GM12875 (cell line): ENCODE results near the gene ITGA11.

Source experiments
- H3K4me3 ChIP-seq: one replicate; pipeline ENCODE4 v1.5.1; 2011; ENCODE audit warnings: low read depth, low read length, control low read depth
- TF ChIP-seq, protein P1 (sequence below): IDR thresholded peaks from 2 replicates; pipeline ENCODE4 v1.5.1; 2011; ENCODE audit warnings: low read depth, mild to moderate bottlenecking, control low read depth, inconsistent platforms, low read length, moderate library complexity, borderline replicate concordance; ENCODE audit not compliant: insufficient read depth

Gene ITGA11

DNA sequence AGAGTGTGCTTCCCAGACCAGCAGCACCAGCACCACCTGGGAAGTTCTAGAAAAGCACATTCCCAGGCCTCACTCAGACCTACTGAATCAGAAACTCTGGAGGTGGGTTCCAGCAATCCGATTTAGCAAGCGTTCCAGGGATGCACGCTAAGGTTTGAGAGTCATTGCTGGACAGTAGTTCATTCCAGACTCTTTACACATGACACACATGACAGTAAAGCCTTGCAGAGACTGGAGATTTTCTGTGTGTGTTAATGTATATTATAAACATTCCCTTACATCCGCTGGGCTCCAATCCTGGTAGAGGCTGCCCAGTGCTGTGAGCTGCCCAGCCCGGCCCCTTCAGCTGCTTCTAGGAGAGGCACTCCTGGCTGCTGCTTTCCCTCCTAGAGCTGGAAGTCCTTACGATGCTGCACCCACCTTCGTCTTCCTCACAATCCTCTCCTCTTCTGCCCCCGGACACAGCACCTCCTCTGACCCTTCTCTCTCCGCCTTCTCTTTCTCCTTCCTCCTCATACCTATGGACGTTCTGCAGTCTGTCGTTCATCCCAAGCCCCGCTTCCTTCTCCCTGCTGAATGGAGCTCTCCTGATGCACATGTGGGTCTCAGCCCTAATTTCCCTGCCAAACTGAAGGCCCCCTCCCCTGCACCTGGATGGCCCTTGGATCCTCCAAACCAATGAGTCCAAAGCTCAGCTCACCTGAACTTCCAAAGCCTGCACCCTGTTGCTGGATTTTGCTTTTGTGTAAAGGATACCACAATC is 44.4 kb downstream of the ITGA11 start:
- TF ChIP-seq, protein P1, sequence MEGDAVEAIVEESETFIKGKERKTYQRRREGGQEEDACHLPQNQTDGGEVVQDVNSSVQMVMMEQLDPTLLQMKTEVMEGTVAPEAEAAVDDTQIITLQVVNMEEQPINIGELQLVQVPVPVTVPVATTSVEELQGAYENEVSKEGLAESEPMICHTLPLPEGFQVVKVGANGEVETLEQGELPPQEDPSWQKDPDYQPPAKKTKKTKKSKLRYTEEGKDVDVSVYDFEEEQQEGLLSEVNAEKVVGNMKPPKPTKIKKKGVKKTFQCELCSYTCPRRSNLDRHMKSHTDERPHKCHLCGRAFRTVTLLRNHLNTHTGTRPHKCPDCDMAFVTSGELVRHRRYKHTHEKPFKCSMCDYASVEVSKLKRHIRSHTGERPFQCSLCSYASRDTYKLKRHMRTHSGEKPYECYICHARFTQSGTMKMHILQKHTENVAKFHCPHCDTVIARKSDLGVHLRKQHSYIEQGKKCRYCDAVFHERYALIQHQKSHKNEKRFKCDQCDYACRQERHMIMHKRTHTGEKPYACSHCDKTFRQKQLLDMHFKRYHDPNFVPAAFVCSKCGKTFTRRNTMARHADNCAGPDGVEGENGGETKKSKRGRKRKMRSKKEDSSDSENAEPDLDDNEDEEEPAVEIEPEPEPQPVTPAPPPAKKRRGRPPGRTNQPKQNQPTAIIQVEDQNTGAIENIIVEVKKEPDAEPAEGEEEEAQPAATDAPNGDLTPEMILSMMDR, result no peak
- no peak overlapping the region for H3K4me3 ChIP-seq

DNA sequence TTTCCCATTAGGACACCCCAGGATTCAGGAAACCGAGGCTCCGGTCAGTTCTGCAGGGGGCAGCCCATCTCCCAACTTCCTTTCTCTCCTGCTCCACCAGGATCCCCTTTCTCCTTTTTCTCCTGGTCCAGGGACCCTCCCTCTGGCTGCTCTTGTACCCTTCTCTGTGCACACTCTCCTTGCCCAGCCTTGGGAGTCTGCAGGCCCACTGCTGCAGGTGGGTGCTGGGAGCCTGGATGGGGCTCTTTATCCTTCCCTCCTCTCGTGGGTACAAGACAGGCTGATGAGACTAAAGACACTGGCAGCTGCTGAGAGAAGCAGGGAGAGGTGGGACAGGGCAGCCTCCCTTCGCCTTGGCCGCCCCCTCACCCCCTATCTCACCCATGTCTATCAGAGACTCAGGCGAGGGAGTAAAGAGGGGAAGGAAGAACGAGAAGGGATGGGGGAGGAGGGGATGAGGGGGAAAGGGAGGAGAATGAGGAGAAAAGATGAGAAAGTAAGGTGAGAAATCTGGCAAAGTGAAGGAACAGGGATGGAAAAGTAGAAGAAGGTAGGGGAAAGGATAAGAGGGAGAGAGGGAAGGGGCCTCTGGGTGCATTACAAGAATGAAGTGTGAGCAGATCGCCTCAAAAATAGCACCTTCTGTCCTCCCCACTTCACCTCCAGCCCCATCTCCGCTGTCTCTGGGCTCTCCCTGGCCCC is 45.2 kb downstream of the ITGA11 start:
- TF ChIP-seq, protein P1, result no peak
- no peak overlapping the region for H3K4me3 ChIP-seq

DNA sequence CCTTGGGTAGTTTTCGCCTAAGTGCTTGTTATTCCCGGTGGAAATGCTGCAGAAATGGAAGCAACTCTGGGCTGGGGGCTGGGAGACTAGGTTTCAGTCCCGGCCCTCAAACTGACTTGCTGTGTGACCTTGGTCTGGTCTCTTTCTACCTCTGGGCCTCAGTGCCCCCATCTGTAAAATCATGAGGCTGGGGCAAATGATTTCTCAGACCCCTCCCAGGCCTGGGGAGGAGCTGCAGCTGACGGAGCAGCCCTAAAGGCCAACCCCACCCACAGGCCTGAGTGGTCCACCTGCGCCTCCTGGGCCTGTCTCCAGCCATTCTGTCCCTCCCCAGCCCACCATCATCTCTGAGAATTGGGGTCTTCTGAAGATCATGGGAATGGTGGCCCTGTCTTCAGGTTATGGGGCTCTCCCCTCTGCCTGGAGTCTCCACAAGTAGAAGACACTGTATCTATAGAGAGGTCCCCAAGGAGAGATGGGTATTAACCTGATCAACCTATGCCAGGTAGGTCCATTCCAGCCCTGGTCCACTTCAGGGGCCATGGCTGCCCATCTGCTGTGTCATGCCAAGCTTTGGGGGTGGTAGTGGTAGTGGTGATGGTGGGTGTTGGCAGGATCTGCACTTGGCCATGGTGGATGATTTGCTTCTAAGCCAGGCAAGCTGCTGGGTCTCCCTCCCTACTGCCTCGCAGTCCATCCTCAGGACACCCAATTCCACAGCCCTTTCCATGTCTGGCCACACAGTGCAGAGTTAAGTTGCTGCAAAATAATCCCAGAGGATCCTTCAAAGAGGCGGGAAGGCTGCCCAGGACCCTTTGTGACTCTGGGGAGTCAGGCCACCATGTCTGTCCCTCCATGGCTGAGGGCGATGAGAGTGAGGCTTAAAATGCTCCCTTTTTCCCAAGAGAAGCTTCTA is 46.0 kb downstream of the ITGA11 start:
- no peak overlapping the region for H3K4me3 ChIP-seq
- TF ChIP-seq, protein P1, result no peak

DNA sequence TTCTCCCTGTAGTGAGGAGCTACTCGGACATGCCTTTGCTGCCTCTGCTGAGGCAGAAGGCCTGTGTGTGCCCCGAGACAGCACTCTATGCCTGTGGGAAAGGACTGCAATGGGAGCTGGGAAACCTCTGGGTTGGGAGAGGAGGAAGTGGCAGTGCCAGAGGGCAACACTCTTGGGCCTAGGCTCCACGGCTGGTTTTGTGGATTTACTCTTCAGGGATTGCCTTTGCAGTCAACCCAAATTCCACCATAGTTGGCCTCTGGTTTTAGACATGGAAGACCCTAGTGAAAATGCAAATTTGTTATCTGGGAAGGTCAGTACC is 46.8 kb downstream of the ITGA11 start:
- no peak overlapping the region for H3K4me3 ChIP-seq
- TF ChIP-seq, protein P1, result no peak

DNA sequence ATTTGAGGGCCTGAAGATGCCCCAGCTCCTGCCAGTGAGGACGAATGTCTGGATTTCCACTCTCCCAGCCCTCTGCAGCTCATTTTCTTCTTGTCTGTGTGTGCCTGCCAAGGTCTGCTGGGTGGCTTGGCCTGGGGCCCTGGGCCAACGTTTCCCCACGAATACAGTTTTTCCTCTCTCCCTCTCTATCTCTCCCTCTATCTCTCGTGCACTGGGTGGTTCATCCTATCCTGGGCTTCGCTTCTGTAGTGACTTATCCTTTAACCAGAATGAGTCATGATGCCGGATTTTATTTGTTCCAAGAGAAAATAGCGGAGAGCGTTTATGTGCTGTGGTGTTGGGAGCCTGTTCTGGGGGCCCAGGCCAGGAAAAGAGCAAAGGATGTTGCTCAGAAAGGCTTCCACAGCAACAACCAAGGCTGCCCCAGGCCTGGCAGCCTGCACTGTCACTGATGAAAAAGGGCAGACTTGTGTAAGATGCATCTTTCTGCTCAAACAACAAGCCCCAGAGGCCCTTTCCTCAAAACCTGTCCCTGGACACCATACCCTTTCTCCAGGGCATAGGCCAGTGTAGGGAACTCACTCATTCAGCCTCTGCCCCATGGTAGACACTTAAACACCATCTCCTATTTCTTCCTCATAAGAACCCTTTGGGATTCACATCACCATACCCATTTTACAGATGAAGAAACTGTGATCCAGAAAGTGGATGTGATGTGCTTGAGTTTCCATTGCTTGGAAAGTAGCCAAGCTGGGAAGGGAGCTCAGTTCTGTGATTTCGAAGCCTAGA is 47.3 kb downstream of the ITGA11 start:
- TF ChIP-seq, protein P1, result no peak
- no peak overlapping the region for H3K4me3 ChIP-seq

DNA sequence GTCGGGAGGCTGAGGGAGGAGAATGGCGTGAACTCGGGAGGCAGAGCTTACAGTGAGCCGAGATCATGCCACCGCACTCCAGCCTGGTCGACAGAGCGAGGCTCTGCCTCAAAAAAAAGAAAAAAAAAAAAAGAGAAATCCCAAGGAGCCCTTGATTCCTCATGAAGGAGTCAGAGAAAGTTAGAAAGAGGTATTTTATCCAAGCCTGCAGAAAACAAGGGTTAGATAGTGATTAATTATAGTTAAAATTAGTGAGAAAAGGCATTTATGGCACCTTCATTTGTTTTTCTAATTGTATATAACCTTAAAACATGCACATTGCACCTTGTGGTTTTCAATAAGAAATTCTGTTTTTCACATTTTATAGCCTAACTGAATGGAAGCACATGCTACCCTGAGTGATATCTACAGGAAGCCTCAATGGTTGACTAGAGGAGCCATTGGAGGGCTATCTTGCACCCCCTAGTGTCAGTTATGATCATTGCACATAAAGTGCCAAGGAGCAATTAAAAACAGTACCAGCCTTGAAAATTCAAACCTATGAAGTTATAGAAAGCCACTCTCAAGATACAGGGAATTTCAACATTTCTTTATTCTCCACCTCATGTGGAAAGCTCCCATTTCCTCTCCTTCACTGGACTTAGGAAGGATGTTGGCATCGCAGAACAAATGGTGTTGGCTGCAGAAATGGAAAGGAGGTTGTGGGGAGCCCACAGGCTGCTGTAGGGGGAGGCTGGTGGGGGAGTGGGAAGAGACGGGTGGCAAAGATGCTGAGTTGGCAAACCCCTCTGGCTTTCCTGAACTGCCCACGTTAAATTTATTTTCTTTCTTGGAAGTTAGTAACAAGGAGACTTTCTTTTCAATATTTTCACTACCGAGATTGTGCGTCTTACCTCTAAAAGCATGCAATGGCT is 48.5 kb downstream of the ITGA11 start:
- TF ChIP-seq, protein P1, result peak; percentile 73; the same call in 1 of the 2 replicates
- no peak overlapping the region for H3K4me3 ChIP-seq
